Transverse colon (tissue), 4 donors: ENCODE results near the gene SEMA3F. TPM values are rescaled to one million over a fixed set of nuclear protein-coding genes. Genes with fewer than 3 reads are reported as not detected.

ENCODE experiments used
- DNase-seq: peaks from one replicate; pipeline ENCODE4 v3.0.0-alpha.2; 2019
- H3K27ac ChIP-seq, 4 donors: fragments of 200-600 bp; sonication (generic); 2 replicates each; pipeline ENCODE4 v1.5.1; 2016 to 2018; ENCODE audit warnings: inconsistent platforms in 4 of 4
- H3K27me3 ChIP-seq: fragments of 200-600 bp; sonication (generic); 2 replicates; pipeline ENCODE4 v1.5.1; 2017; ENCODE audit warnings: inconsistent platforms
- H3K36me3 ChIP-seq, 4 donors: fragments of 200-600 bp; sonication (generic); 2 replicates each; pipeline ENCODE4 v1.5.1; 2017 to 2019; ENCODE audit warnings: inconsistent platforms in 4 of 4
- H3K4me1 ChIP-seq, 4 donors: fragments of 200-600 bp; sonication (generic); 2 replicates each; pipeline ENCODE4 v1.5.1; 2017 to 2020; ENCODE audit warnings: inconsistent platforms in 4 of 4
- H3K4me3 ChIP-seq, 4 donors: fragments of 200-600 bp; sonication (generic); 1 replicate in 1 of 4; 2 replicates in 3 of 4; pipeline versions ENCODE4 v1.5.1 to v1.6.1; 2017 to 2019; ENCODE audit warnings: inconsistent platforms in 4 of 4
- H3K9me3 ChIP-seq, 2 donors: fragments of 200-600 bp; sonication (generic); 2 replicates each; pipeline ENCODE4 v1.5.1; 2017 to 2019; ENCODE audit warnings: inconsistent platforms in 2 of 2
- CTCF ChIP-seq, 5 experiments: fragments of 200-600 bp in 3 of 5; fragments of 450-650 bp in 2 of 5; sonication (generic) in 3 of 5; IDR thresholded peaks; 1 replicate in 2 of 5; 2 replicates in 3 of 5; pipeline ENCODE4 v1.5.1; 2016 to 2017; ENCODE audit warnings: antibody characterized with exemption in 5 of 5, inconsistent platforms in 3 of 5, mild to moderate bottlenecking in 2 of 5, moderate library complexity in 1 of 5
- EP300 ChIP-seq: sonication (generic); formaldehyde crosslinking; IDR thresholded peaks from one replicate; pipeline ENCODE4 v1.6.1; 2017; ENCODE audit warnings: antibody characterized with exemption, low read depth
- POLR2A ChIP-seq: fragments of 450-650 bp; IDR thresholded peaks from one replicate; pipeline ENCODE4 v1.6.1; 2016; ENCODE audit warnings: antibody characterized with exemption, mild to moderate bottlenecking, moderate library complexity
- POLR2AphosphoS5 ChIP-seq, 3 donors: sonication (generic); formaldehyde crosslinking; IDR thresholded peaks; one replicate each; pipeline ENCODE4 v1.6.1; 2016; ENCODE audit warnings: antibody characterized with exemption in 3 of 3
- WGBS, 2 donors: methylation state at CpG; one replicate each; pipeline ENCODE4 v1.1.5; 2018; ENCODE audit warnings: low coverage in 1 of 2; 5-methylcytosine and 5-hydroxymethylcytosine counted together
- in situ Hi-C, 4 donors: fragments of 200-750 bp; cut with MboI; loops; one replicate each; pipeline versions ENCODE4 v1.15.0 to v1.15.1; 2017; ENCODE audit warnings: low sequenced_read_pairs in 3 of 4, low pct_ligation_motif_present in 1 of 4, low pct_unique_long_range_greater_than_20kb in 1 of 4
- intact Hi-C: fragments of 100-400 bp; cut with DNase I; formaldehyde crosslinking; loops from one replicate; pipeline ENCODE4 v1.15.1; 2023; ENCODE audit warnings: low total_unique reads
- total RNA-seq, 4 donors: library from RNA; depleted of rRNA; stranded (reverse); fragments of >200 nt; gene quantifications; one replicate each; pipeline ENCODE4 v1.1.0, GENCODE V29; 2016

The SEMA3F gene
- total RNA-seq, 4 donors from 2014 or later, result 1.9 to 30.6 (median 3.8) TPM

- 81% methylated on average over 10 of the region's 10 CpGs; no CpG with 5 or more reads in 1 of the 2 donors for WGBS, 2 donors
- Histone ChIP-seq H3K27ac (peak overlapping the region in 2 of 4 donors; percentile 0 to 82), H3K36me3 (no peaks in the 10 kb centered on the region), H3K9me3 (no peaks in the 10 kb centered on the region), H3K4me3 (no peak overlapping the region), H3K4me1 (peaks cover 28 to 87% (median 64%) of the 10 kb centered on the region in 4 donors), H3K27me3 (peaks cover 14% of the 10 kb centered on the region)
- in situ Hi-C loops, result no loop called here
- no peak for DNase-seq
- TF ChIP-seq POLR2AphosphoS5 (IDR thresholded peaks at IDR 0.05) (no peak), EP300 (no peak), CTCF (IDR thresholded peaks at IDR 0.05) (no peak), POLR2A (no peak)
- intact Hi-C loops, result no loop called here
Measured at GRCh38 chr3:50158530-50159146, 3.5 kb downstream of the SEMA3F start.

- DNase-seq, result no peak
- WGBS, 2 donors, result 71% methylated on average over 7 of the region's 7 CpGs; no CpG with 5 or more reads in 1 of the 2 donors
- Histone ChIP-seq H3K4me1 (peaks cover 39 to 99% (median 71%) of the 10 kb centered on the region in 4 donors), H3K4me3 (no peak overlapping the region), H3K9me3 (no peaks in the 10 kb centered on the region), H3K36me3 (no peaks in the 10 kb centered on the region), H3K27ac (peak overlapping the region; percentile 71 to 82 (median 80)), H3K27me3 (peaks cover 12% of the 10 kb centered on the region)
- in situ Hi-C loops (no loop called here), intact Hi-C loops (no loop called here)
- TF ChIP-seq POLR2AphosphoS5 (IDR thresholded peaks at IDR 0.05) (no peak), EP300 (no peak), POLR2A (no peak), CTCF (IDR thresholded peaks at IDR 0.05) (no peak)
Measured at GRCh38 chr3:50160561-50160983, 5.4 kb downstream of the SEMA3F start.

GRCh38 chr3:50161320-50161719, 6.2 kb downstream of the SEMA3F start:
- WGBS, 2 donors, result 39% methylated on average over 13 of the region's 13 CpGs; no CpG with 5 or more reads in 1 of the 2 donors
- intact Hi-C loops (no loop called here), in situ Hi-C loops (no loop called here)
- H3K27ac ChIP-seq, result peak overlapping the region; percentile 71 to 82 (median 80)
- peak; percentile 29 for TF ChIP-seq POLR2A
- peak in 2 of 3 donors; percentile 31 to 59 for TF ChIP-seq POLR2AphosphoS5 (IDR thresholded peaks at IDR 0.05)
- no peak for TF ChIP-seq CTCF (IDR thresholded peaks at IDR 0.05)
- no peaks in the 10 kb centered on the region for H3K36me3 ChIP-seq
- no peaks in the 10 kb centered on the region for H3K9me3 ChIP-seq
- H3K4me3 ChIP-seq, result no peak overlapping the region
- peaks cover 47 to 99% (median 71%) of the 10 kb centered on the region in 4 donors for H3K4me1 ChIP-seq
- DNase-seq, result peak; percentile 84
- H3K27me3 ChIP-seq, result peaks cover 4% of the 10 kb centered on the region

GRCh38 chr3:50162034-50162883, 7.1 kb downstream of the SEMA3F start:
- 66% methylated on average over 4 of the region's 5 CpGs; no CpG with 5 or more reads in 1 of the 2 donors for WGBS, 2 donors
- no peak for DNase-seq
- Histone ChIP-seq H3K36me3 (no peaks in the 10 kb centered on the region), H3K9me3 (no peaks in the 10 kb centered on the region), H3K27ac (peak overlapping the region; percentile 71 to 82 (median 80)), H3K27me3 (no peaks in the 10 kb centered on the region), H3K4me1 (peaks cover 56 to 99% (median 73%) of the 10 kb centered on the region in 4 donors), H3K4me3 (no peak overlapping the region)
- TF ChIP-seq CTCF (IDR thresholded peaks at IDR 0.05), result no peak
- TF ChIP-seq POLR2AphosphoS5 (IDR thresholded peaks at IDR 0.05), result no peak
- TF ChIP-seq POLR2A, result no peak
- no peak for TF ChIP-seq EP300
- in situ Hi-C loops, result no loop called here
- intact Hi-C loops, result no loop called here
